GM12875 (cell line): ENCODE data around the gene CAB39L.

ENCODE experiments used
- H3K4me3 ChIP-seq: one replicate; pipeline ENCODE4 v1.5.1; 2011; ENCODE audit warnings: low read depth, low read length, control low read depth
- TF ChIP-seq, protein P1 (sequence below): IDR thresholded peaks from 2 replicates; pipeline ENCODE4 v1.5.1; 2011; ENCODE audit warnings: low read depth, mild to moderate bottlenecking, control low read depth, inconsistent platforms, low read length, moderate library complexity, borderline replicate concordance; ENCODE audit not compliant: insufficient read depth

The CAB39L gene

GRCh38 chr13:49300739-49301589 lies 142.9 kb downstream of the CAB39L start:
- TF ChIP-seq, protein P1, sequence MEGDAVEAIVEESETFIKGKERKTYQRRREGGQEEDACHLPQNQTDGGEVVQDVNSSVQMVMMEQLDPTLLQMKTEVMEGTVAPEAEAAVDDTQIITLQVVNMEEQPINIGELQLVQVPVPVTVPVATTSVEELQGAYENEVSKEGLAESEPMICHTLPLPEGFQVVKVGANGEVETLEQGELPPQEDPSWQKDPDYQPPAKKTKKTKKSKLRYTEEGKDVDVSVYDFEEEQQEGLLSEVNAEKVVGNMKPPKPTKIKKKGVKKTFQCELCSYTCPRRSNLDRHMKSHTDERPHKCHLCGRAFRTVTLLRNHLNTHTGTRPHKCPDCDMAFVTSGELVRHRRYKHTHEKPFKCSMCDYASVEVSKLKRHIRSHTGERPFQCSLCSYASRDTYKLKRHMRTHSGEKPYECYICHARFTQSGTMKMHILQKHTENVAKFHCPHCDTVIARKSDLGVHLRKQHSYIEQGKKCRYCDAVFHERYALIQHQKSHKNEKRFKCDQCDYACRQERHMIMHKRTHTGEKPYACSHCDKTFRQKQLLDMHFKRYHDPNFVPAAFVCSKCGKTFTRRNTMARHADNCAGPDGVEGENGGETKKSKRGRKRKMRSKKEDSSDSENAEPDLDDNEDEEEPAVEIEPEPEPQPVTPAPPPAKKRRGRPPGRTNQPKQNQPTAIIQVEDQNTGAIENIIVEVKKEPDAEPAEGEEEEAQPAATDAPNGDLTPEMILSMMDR = peak; percentile 78
- H3K4me3 ChIP-seq = no peak overlapping the region

DNA sequence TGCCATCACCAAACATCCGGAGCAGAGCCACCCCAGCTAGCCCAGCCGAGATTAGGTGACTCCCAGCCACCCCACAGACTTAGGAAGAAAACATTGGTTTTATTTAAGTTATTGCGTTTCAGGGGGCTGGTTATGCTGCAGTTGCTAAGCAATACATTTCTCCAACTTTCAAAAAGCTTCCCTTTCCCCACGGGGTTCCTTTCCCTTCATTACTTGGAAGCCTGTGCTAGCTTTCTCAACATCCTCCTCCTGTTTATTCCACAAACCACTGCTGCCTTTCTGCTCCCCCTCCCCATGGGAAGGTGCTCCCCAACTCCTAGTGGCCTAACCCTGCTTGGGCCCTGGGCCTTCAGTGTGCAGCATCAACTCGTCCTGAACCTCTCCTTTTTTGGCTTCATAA lies 143.6 kb downstream of the CAB39L start:
- H3K4me3 ChIP-seq = no peak overlapping the region
- TF ChIP-seq, protein P1 = no peak

DNA sequence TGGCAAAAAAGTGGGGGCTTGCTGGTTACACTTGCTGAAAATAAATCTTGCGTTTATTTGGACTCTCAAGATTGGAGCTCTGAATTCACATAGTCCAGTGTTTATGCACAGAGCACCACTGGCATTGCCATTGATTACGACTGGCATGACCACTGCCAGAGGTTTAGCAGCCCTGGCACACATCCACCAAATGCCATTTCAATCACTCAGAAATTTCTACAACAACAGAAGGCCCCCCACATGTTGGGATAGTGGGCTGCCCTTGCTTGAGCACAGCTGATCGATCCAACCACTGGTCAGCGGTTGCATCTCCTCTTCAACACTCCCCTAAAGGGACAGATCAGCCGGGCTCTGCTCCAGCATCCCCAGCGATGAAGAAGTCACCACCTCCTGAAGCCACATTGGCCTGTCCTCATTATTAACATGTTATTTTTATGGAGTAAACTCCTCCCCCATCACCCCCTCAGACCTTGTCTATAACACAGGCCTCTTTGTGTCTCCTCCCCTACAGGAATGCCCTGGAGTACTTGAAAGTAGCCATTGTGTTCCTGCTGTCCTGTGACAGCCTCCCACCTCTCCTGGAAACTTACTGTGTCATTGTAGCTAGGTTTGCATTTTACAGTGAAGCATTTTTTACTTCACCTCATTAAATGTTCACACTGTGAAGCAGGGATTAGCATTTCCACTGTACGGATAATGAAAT lies 144.8 kb downstream of the CAB39L start:
- H3K4me3 ChIP-seq = no peak overlapping the region
- TF ChIP-seq, protein P1 = no peak

DNA sequence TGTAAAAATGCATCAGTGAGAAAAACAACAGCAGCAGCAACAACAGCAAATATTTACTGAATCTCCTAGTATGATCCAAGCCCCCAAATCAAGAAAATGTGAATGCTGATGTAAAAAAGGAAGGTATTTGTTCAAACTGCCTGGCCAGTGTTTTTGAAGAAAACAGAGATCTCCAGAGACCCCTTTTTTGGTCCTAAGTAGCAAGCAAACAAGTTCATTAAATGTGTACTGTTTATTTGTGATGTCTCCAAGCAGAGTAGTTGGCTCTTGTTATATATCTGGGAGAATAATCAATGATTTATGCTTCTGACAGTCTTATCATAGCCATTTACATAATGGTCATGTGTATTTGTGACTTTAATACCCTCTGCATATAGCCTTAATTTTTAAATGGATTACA lies 145.4 kb downstream of the CAB39L start:
- no peak overlapping the region for H3K4me3 ChIP-seq
- TF ChIP-seq, protein P1 = no peak

DNA sequence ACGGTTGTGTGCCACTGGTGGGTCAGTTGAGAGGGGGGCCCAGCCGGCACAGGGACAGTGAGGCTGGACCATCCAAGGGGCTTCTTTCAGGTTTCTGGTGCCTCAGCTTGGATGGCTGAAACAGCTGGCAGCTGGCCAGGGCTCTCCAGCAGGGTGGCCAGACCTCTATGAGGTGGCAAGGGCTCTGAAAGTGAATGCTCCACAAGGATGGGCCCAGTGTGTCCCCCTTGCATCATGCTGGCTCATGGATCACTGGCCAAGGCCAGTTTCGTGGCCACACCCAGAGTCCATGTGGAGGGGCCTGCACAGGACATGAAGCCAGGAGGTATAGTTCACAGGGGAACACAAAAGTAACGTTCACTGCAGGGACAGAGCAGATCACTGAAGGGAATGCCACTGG lies 146.5 kb downstream of the CAB39L start:
- TF ChIP-seq, protein P1 = no peak

GRCh38 chr13:49296659-49297058 lies 147.2 kb downstream of the CAB39L start:
- H3K4me3 ChIP-seq = no peak overlapping the region
- TF ChIP-seq, protein P1 = no peak

More for the DNA sequence above, 146.5 kb downstream of the CAB39L start:
- H3K4me3 ChIP-seq = no peak overlapping the region
